Hypothalamus (tissue), 51 donors: ENCODE results near the gene RASGRP1.
"Not testable (repeated sequence)": the region's sequence is repeated elsewhere in the genome, so short reads cannot be mapped to it uniquely, and the experiment has no call there.

Experiments
- DNase-seq, 51 donors: peaks; one replicate each; lab custom pipeline; 2025; lab: John Stamatoyannopoulos, UW

RASGRP1 gene

GRCh38 chr15:38564557-38565286, at the start of gene RASGRP1:
TSS of gene RASGRP1 (minus strand) at chr15:38564814. CDS start at chr15:38564628, 186 bp downstream.
- DNase-seq = peak in 30 of 51 donors; percentile 6 to 65 (median 32)

- DNase-seq = no peak
These were observed 48.5 kb upstream of the RASGRP1 start for GRCh38 chr15:38613085-38613484.

- no peak for DNase-seq
These were observed 47.7 kb upstream of the RASGRP1 start for GRCh38 chr15:38612159-38612863.

GRCh38 chr15:38611228-38611627, 46.6 kb upstream of the RASGRP1 start:
- DNase-seq = no peak

- DNase-seq = no peak
These were observed 46.1 kb upstream of the RASGRP1 start for GRCh38 chr15:38610748-38611147.

GRCh38 chr15:38609097-38609738, 44.6 kb upstream of the RASGRP1 start:
- DNase-seq = no peak

GRCh38 chr15:38608682-38609081, 44.1 kb upstream of the RASGRP1 start:
- no peak for DNase-seq

- no peak for DNase-seq
These were observed 41.1 kb upstream of the RASGRP1 start for GRCh38 chr15:38605744-38606143.

GRCh38 chr15:38603672-38604071, 39.1 kb upstream of the RASGRP1 start:
- DNase-seq = no peak

- no peak for DNase-seq
These were observed 38.5 kb upstream of the RASGRP1 start for GRCh38 chr15:38602910-38603670.

GRCh38 chr15:38600236-38600635, 35.6 kb upstream of the RASGRP1 start:
- DNase-seq = no peak

GRCh38 chr15:38598749-38599148, 34.1 kb upstream of the RASGRP1 start:
- no peak for DNase-seq

- no peak for DNase-seq
These were observed 32.7 kb upstream of the RASGRP1 start for GRCh38 chr15:38597219-38597800.

GRCh38 chr15:38593524-38593923, 28.9 kb upstream of the RASGRP1 start:
- no peak for DNase-seq

GRCh38 chr15:38589502-38589901, 24.9 kb upstream of the RASGRP1 start:
- no peak for DNase-seq

GRCh38 chr15:38588672-38589071, 24.1 kb upstream of the RASGRP1 start:
- peak in 8 of 51 donors; percentile 3 to 67 (median 15) for DNase-seq

- DNase-seq = no peak
These were observed 22.6 kb upstream of the RASGRP1 start for GRCh38 chr15:38587214-38587613.

GRCh38 chr15:38586005-38586404, 21.4 kb upstream of the RASGRP1 start:
- DNase-seq = not testable (repeated sequence)

GRCh38 chr15:38578626-38579025, 14.0 kb upstream of the RASGRP1 start:
- DNase-seq = no peak

GRCh38 chr15:38577424-38577987, 12.9 kb upstream of the RASGRP1 start:
- DNase-seq = peak in 1 of 51 donors; percentile 59
